HG03095 (cell line): ENCODE measurements around the gene PPFIBP2.
A peak's percentile ranks its signal among the peaks of the same experiment; 100 is the strongest.

Source experiments
- ATAC-seq: cut with Tn5 transposase; IDR thresholded peaks from one replicate; pipeline ENCODE4 v1.9.1; 2021; ENCODE audit warnings: moderate library complexity; ENCODE audit not compliant: unreplicated experiment

PPFIBP2 gene

GRCh38 chr11:7548659-7549274 is 35.0 kb downstream of the PPFIBP2 start:
- ATAC-seq = peak; percentile 94

GRCh38 chr11:7549681-7550080 is 35.9 kb downstream of the PPFIBP2 start:
- ATAC-seq = no peak

GRCh38 chr11:7551571-7551970 is 37.8 kb downstream of the PPFIBP2 start:
- no peak for ATAC-seq

- no peak for ATAC-seq
Observed at GRCh38 chr11:7552666-7553065, 38.9 kb downstream of the PPFIBP2 start.

- no peak for ATAC-seq
Observed at GRCh38 chr11:7555052-7555699, 41.4 kb downstream of the PPFIBP2 start.

GRCh38 chr11:7558046-7558445 is 44.2 kb downstream of the PPFIBP2 start:
- no peak for ATAC-seq

- no peak for ATAC-seq
Observed at GRCh38 chr11:7559398-7560283, 45.8 kb downstream of the PPFIBP2 start.

GRCh38 chr11:7561562-7561961 is 47.8 kb downstream of the PPFIBP2 start:
- ATAC-seq = no peak

- ATAC-seq = no peak
Observed at GRCh38 chr11:7563281-7563680, 49.5 kb downstream of the PPFIBP2 start.

GRCh38 chr11:7564803-7565202 is 51.0 kb downstream of the PPFIBP2 start:
- no peak for ATAC-seq

- no peak for ATAC-seq
Observed at GRCh38 chr11:7567311-7567710, 53.5 kb downstream of the PPFIBP2 start.

GRCh38 chr11:7569044-7569443 is 55.2 kb downstream of the PPFIBP2 start:
- ATAC-seq = no peak

- ATAC-seq = no peak
Observed at GRCh38 chr11:7570241-7570640, 56.4 kb downstream of the PPFIBP2 start.

- no peak for ATAC-seq
Observed at GRCh38 chr11:7570938-7571521, 57.2 kb downstream of the PPFIBP2 start.

- no peak for ATAC-seq
Observed at GRCh38 chr11:7571640-7572000, 57.8 kb downstream of the PPFIBP2 start.

- ATAC-seq = no peak
Observed at GRCh38 chr11:7572001-7572712, 58.4 kb downstream of the PPFIBP2 start.

GRCh38 chr11:7573193-7573557 is 59.4 kb downstream of the PPFIBP2 start:
- ATAC-seq = no peak

- no peak for ATAC-seq
Observed at GRCh38 chr11:7573558-7574296, 59.9 kb downstream of the PPFIBP2 start.

GRCh38 chr11:7574491-7575130 is 60.8 kb downstream of the PPFIBP2 start:
- no peak for ATAC-seq
